A549 treated with ZK216348 at 1 μM for 4 hours (cell line): ENCODE data around the gene PPDPF. TPM values are rescaled to one million over a fixed set of nuclear protein-coding genes. Genes with fewer than 3 reads are reported as not detected.

Experiments
- total RNA-seq: library from RNA; stranded (reverse); fragments of 200-300 nt; extraction: Qiagen RNA extraction; gene quantifications from 5 replicates; pipeline ENCODE4 v1.2.3, GENCODE V29; 2022; ENCODE audit warnings: low read depth

PPDPF gene
- 267 to 353 TPM (median 326 TPM) in 5 replicates for total RNA-seq

GRCh38 chr20:63520504-63520933, at the start of gene PPDPF:
Gene PPDPF, plus strand, starts transcription at chr20:63520765. Its CDS starts 544 bp downstream, at chr20:63521309.

GRCh38 chr20:63471981-63472831, 48.4 kb upstream of the PPDPF start, which contains the start of gene KCNQ2:
Gene KCNQ2, minus strand, starts transcription at chr20:63472655. Its CDS starts 192 bp downstream, at chr20:63472463.

GRCh38 chr20:63498960-63499337, 21.6 kb upstream of the PPDPF start, which contains the start of gene EEF1A2:
Gene EEF1A2, minus strand, starts transcription at chr20:63499083. Its CDS starts 1,320 bp downstream, at chr20:63497763.

GRCh38 chr20:63536997-63537524, 16.5 kb downstream of the PPDPF start, which contains the start of gene PTK6:
Gene PTK6, minus strand, starts transcription at chr20:63537376. Its CDS starts 62 bp downstream, at chr20:63537314.

GRCh38 chr20:63547725-63548480, 27.3 kb downstream of the PPDPF start, which contains the start of gene SRMS:
Gene SRMS, minus strand, starts transcription at chr20:63547749. Its CDS starts 286 bp downstream, at chr20:63547463.

GRCh38 chr20:63553933-63554290, 33.3 kb downstream of the PPDPF start, which contains the start of gene FNDC11:
Gene FNDC11, plus strand, starts transcription at chr20:63554159. Its CDS starts 1,505 bp downstream, at chr20:63555664.

Other genes starting within 250 kb of the PPDPF start
- gene ARFGAP1, start 248.0 kb upstream of the PPDPF start, total RNA-seq, result 40.7 to 94.2 TPM (median 79.4 TPM) in 5 replicates
- 0.47 to 1.3 TPM (median 0.83 TPM) in 5 replicates for gene COL20A1, start 227.6 kb upstream of the PPDPF start, total RNA-seq
- 0.06 to 0.63 TPM (median 0.45 TPM) in 5 replicates for gene CHRNA4, start 159.4 kb upstream of the PPDPF start, total RNA-seq
- 0.39 to 0.87 TPM (median 0.57 TPM) in 5 replicates for gene KCNQ2, start 48.1 kb upstream of the PPDPF start, total RNA-seq
- gene EEF1A2, start 21.7 kb upstream of the PPDPF start, total RNA-seq, result 112 to 179 TPM (median 154 TPM) in 5 replicates
- gene PTK6, start 16.6 kb downstream of the PPDPF start, total RNA-seq, result 2.4 to 4.1 TPM (median 3.6 TPM) in 5 replicates
- 0.18 to 0.22 TPM in 2 of 5 replicates, not detected in the others for gene SRMS, start 27.0 kb downstream of the PPDPF start, total RNA-seq
- 0.09 to 0.42 TPM (median 0.22 TPM) in 4 of 5 replicates, not detected in the other for gene FNDC11, start 33.4 kb downstream of the PPDPF start, total RNA-seq
- 9.6 to 20.8 TPM (median 14.8 TPM) in 5 replicates for gene HELZ2, start 53.5 kb downstream of the PPDPF start, total RNA-seq
- gene GMEB2, start 106.3 kb downstream of the PPDPF start, total RNA-seq, result 6.7 to 11.3 TPM (median 10.8 TPM) in 5 replicates
- gene STMN3, start 132.7 kb downstream of the PPDPF start, total RNA-seq, result 5.8 to 10.6 TPM (median 10.1 TPM) in 5 replicates
- 2.7 to 9.2 TPM (median 7.3 TPM) in 5 replicates for gene RTEL1, start 137.5 kb downstream of the PPDPF start, total RNA-seq
- 0.33 to 1.4 TPM (median 0.86 TPM) in 5 replicates for gene TNFRSF6B, start 175.9 kb downstream of the PPDPF start, total RNA-seq
- gene ARFRP1, start 187.2 kb downstream of the PPDPF start, total RNA-seq, result 21.8 to 43.0 TPM (median 37.6 TPM) in 5 replicates
- 17.8 to 32.7 TPM (median 28.5 TPM) in 5 replicates for gene ZGPAT, start 187.3 kb downstream of the PPDPF start, total RNA-seq
- gene LIME1, start 215.9 kb downstream of the PPDPF start, total RNA-seq, result 2.5 to 13.1 TPM (median 10.7 TPM) in 5 replicates
- gene SLC2A4RG, start 219.0 kb downstream of the PPDPF start, total RNA-seq, result 51.4 to 112 TPM (median 99.3 TPM) in 5 replicates